GM12892 (cell line): ENCODE results near the gene SRF.

Experiments
- POLR2AphosphoS5 ChIP-seq: IDR thresholded peaks from 2 replicates; pipeline ENCODE4 v1.6.1; 2011; ENCODE audit warnings: low read depth, low read length, control low read depth
- TAF1 ChIP-seq: IDR thresholded peaks from 2 replicates; pipeline ENCODE4 v1.6.1; 2011; ENCODE audit warnings: low read depth, mild to moderate bottlenecking, control low read depth, low read length, borderline replicate concordance

DNA sequence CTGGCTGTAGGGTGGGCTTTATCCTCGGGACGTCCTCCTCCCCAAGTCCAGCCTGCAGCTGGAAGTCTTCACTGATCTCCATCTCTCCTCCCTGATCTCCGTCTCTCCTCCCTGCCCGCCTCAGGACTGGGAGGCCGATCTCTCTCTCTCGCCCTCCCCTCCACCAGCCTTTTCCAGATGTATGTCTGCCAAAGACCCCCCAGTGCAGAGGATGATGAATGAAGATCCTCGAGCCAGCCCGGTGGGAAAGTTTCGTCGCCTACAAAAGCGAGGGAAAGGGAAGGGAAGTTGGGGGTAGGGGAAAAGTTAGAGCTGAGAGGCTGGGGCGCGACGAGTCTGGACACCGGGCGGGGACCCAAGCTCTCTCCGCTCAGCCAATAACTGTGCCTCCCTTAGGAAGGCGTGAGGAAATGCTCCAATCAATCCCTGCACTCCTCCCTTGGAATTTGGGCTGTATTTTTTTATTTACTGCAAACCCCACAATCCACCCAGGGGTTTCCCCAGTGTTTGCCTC is 595 bp upstream of the SRF start:
- TF ChIP-seq TAF1, result no peak
- no peak for TF ChIP-seq POLR2AphosphoS5
